ENCODE data around the gene VPS16. TPM values are rescaled to one million over a fixed set of nuclear protein-coding genes. Genes with fewer than 3 reads are reported as not detected.
"Not testable (repeated sequence)": the region's sequence is repeated elsewhere in the genome, so short reads cannot be mapped to it uniquely, and the experiment has no call there.

The VPS16 gene
- polyA plus RNA-seq, 4 donors: 35.6 to 42.6 (median 37.6) TPM

DNA sequence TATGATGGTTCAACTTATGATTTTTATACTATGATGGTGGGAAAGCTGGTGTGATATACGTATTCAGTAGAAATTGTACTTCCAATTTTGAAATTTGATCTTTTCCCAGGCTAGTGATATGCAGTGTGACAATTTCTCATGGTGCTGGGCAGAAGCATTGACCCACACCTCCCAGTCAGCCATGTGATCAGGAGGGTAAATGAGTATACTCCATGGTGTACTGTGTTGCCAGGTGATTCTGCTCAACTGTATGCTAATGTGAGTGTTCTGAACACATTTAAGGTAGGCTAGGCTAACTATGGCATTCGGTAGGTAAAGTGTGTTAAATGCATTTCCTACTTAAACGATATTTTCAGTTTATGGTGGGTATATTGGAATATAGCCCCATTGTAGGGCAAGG, 51.8 kb downstream of the VPS16 start:
- DNase-seq (ENCODE audit: low read depth in 4 of 4, low spot score in 3 of 4): no peak

GRCh38 chr20:2894221-2894620, 53.7 kb downstream of the VPS16 start:
- DNase-seq (ENCODE audit: low read depth in 4 of 4, low spot score in 3 of 4): no peak

- not testable (repeated sequence) for DNase-seq (ENCODE audit: low read depth in 4 of 4, low spot score in 3 of 4)
Measured at GRCh38 chr20:2895154-2895553, 54.6 kb downstream of the VPS16 start.

- no peak for DNase-seq (ENCODE audit: low read depth in 4 of 4, low spot score in 3 of 4)
Measured at GRCh38 chr20:2899243-2899642, 58.7 kb downstream of the VPS16 start.

DNA sequence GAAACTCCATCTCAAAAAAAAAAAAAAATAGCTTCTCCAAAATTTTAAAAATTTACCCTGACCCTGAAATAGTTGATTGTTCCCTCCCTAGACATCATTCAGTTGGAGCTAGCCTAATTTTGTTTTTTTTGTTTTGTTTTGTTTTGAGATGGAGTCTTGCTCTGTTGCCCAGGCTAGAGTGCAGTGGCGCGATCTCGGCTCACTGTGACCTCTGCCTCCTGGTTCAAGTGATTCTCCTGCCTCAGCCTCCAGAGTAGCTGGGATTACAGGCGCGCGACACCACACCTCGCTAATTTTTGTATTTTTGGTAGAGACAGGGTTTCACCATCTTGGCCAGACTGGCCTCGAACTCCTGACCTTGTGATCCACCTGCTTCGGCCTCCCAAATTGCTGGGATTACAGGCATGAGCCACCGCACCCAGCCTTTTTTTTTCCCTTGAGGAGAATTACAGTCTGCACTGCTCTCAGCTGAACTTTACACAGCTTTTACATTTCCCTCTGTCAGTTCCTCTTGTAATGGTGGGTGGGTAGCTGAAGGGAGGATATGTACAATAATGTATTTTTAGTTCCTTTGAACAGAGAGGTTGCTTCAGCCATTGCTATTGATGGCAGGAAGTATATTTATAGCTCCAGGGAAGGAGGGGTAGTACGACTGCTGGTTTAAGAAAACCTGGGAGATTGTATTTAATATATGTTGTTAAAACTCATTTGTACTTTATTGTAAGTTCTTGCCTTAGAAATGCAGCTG, 60.5 kb downstream of the VPS16 start:
- no peak for DNase-seq (ENCODE audit: low read depth in 4 of 4, low spot score in 3 of 4)

DNA sequence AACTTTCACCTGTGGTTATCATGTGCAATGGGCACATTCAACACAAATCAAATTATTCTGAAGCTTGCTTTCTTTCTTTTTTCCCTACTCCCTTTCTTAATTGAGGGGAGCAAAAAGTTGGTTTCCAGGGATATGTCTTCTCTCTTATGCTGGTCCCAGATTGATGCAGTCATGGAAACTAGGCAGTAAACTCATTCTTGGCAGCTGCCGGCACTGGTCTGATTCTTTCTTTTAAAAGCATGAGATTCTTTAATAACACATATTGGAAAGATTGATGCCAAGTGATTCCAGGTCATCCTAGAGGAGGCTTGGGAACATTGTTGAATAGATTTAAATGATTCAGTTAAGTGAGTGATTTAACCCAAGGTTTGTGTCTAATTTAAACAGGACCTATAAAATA, 61.7 kb downstream of the VPS16 start:
- DNase-seq (ENCODE audit: low read depth in 4 of 4, low spot score in 3 of 4): no peak

DNA sequence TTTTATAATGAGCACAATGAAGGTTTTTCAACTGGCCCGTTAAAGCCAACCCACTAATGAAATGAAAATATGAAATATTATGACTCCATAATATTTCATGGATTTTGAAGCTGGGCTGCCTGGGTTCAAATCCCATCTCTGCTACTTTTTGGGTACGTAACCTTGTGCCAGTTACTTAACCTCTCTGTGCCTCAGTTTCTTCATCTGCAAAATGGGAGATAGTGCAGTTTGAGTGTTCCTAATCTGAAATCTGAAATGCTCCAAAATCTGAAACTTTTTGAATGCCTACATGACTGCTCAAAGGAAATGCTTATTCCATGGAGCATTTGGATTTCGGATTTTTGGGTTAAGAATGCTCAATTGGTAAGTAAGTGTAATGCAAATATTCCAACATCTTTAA, 62.3 kb downstream of the VPS16 start:
- no peak for DNase-seq (ENCODE audit: low read depth in 4 of 4, low spot score in 3 of 4)

GRCh38 chr20:2903686-2904085, 63.1 kb downstream of the VPS16 start:
- DNase-seq (ENCODE audit: low read depth in 4 of 4, low spot score in 3 of 4): no peak

- no peak for DNase-seq (ENCODE audit: low read depth in 4 of 4, low spot score in 3 of 4)
Measured at GRCh38 chr20:2907519-2907918, 67.0 kb downstream of the VPS16 start.

GRCh38 chr20:2909953-2910352, 69.4 kb downstream of the VPS16 start:
- no peak for DNase-seq (ENCODE audit: low read depth in 4 of 4, low spot score in 3 of 4)

GRCh38 chr20:2911200-2911599, 70.7 kb downstream of the VPS16 start:
- no peak for DNase-seq (ENCODE audit: low read depth in 4 of 4, low spot score in 3 of 4)

- no peak for DNase-seq (ENCODE audit: low read depth in 4 of 4, low spot score in 3 of 4)
Measured at GRCh38 chr20:2914160-2914559, 73.6 kb downstream of the VPS16 start.

Other genes starting within 250 kb of the VPS16 start
- gene NOP56, start 188.1 kb upstream of the VPS16 start, polyA plus RNA-seq (ENCODE audit: insufficient read length in 4 of 4): 100 to 1,000 TPM; 229 to 245 (median 232) TPM
- 100 to 1,000 TPM; 124 to 143 (median 126) TPM for gene IDH3B, start 176.5 kb upstream of the VPS16 start, polyA plus RNA-seq (ENCODE audit: insufficient read length in 4 of 4)
- 10 to 100 TPM; 31.5 to 34.2 (median 33.0) TPM for gene EBF4, start 148.0 kb upstream of the VPS16 start, polyA plus RNA-seq (ENCODE audit: insufficient read length in 4 of 4)
- gene CPXM1, start 40.1 kb upstream of the VPS16 start, polyA plus RNA-seq (ENCODE audit: insufficient read length in 4 of 4): 100 to 1,000 TPM; 234 to 339 (median 276) TPM
- not detected for gene C20orf141, start 25.8 kb upstream of the VPS16 start, polyA plus RNA-seq (ENCODE audit: insufficient read length in 4 of 4)
- gene TMEM239, start 24.4 kb upstream of the VPS16 start, polyA plus RNA-seq (ENCODE audit: insufficient read length in 4 of 4): under 1 TPM; 0.01 to 0.17 (median 0.11) TPM
- gene PCED1A, start 90 bp upstream of the VPS16 start, polyA plus RNA-seq (ENCODE audit: insufficient read length in 4 of 4): 10 to 100 TPM; 61.1 to 74.4 (median 62.3) TPM
- 100 to 1,000 TPM in 3 of 4 donors, 10 to 100 TPM in 1; 98.5 to 128 (median 120) TPM for gene PTPRA, start 32.7 kb downstream of the VPS16 start, polyA plus RNA-seq (ENCODE audit: insufficient read length in 4 of 4)
- under 1 TPM in 2 of 4 donors, not detected in 2; 0.27 to 0.43 TPM for gene GNRH2, start 202.9 kb downstream of the VPS16 start, polyA plus RNA-seq (ENCODE audit: insufficient read length in 4 of 4)
- gene MRPS26, start 205.3 kb downstream of the VPS16 start, polyA plus RNA-seq (ENCODE audit: insufficient read length in 4 of 4): 10 to 100 TPM; 48.2 to 80.8 (median 54.5) TPM
- 1 to 10 TPM in 1 of 4 donors, under 1 TPM in 2, not detected in 1; 0.54 to 1.0 (median 0.69) TPM for gene OXT, start 230.9 kb downstream of the VPS16 start, polyA plus RNA-seq (ENCODE audit: insufficient read length in 4 of 4)
- gene AVP, start 244.0 kb downstream of the VPS16 start, polyA plus RNA-seq (ENCODE audit: insufficient read length in 4 of 4): 1 to 10 TPM in 1 of 4 donors, not detected in 3; 1.0 TPM

Measured in right renal pelvis (tissue), 4 donors.